ENCODE measurements around the gene KCNN4.

Gene KCNN4

DNA sequence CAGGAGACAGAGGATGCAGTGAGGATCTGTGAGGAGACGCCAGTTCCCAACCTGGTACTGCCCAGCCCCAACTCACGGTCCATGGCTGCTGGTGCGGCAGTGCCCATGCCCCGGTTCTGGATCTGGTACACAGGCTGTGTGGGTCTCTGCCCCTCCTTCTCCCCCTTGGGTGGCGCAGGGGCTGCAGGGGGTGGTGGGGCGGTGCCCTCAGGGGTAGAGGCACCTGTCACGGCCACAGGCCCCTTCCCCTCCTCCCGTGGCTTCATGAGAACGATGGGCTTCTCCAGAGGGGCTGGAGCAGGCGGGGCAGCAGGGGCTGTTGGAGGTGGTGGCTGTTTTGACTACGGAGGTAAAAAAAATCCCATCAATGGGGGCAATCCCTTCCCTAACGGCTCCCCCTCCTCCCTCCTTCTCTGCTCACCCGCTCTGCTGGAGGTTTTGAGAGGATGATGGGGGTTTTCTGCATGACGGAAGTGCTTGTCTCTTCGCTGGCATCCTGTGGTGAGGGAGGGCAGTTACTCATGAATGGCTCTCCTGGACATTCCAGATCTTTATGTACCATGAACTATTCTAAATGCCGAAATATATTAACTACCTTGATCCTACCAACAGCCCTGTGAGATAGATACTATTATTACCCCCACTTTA lies 33.1 kb downstream of the KCNN4 start:
- DNase-seq: no peak

DNA sequence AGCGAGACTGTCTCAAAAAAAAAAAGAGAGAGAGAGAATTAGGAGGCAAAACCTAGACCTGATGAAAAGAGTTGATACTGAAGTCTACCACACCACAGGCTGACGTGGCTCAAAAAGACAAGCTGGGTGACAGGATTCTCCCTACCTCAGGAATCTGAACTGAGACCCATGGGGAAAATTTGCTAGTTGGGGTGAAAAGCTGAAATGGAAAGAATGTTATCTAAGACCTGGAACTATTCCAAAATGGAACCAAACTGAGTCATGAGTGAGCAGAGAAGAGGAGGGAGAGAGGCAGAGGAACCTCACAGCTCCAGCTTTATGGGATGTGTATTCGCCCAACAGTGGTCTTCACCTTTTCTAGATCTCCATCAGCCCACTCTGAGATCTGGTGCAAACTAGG lies 37.7 kb downstream of the KCNN4 start:
- DNase-seq: no peak

DNA sequence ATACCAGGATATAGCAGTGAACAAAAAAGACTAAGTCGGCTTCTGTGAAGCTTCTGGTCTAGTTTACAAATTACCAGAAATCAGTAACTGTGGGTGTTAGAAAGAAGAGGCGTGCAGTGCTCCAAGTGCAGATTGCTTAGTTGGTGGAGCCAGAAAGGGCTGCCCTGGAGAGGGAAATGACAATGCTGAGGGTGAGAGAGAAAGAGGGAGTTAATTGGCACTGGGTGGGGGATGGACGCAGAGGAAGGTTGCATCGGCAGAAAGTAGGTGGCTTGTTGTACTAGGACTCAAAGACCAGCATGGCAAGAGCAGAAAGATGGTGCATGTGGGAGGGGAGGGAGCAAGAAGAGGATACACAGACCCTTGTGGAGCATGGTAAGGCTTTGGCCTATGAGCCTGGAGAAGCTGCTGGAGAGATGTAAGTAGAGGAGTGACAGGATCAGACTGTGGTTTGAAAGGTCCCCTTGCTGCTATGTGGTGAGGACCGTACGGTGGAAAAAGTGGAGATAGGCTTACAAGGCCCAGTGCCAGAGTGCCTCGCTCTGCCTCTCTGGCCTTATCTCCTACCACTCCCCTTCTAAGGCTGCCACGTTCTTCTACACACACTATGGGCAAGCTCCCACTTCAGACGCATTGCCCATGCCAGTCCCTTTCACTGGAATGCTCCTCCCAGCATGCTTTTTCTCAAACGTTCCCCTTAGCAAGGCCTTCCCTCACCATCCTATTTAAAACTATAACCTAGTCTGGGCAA lies 39.5 kb downstream of the KCNN4 start:
- DNase-seq: no peak

DNA sequence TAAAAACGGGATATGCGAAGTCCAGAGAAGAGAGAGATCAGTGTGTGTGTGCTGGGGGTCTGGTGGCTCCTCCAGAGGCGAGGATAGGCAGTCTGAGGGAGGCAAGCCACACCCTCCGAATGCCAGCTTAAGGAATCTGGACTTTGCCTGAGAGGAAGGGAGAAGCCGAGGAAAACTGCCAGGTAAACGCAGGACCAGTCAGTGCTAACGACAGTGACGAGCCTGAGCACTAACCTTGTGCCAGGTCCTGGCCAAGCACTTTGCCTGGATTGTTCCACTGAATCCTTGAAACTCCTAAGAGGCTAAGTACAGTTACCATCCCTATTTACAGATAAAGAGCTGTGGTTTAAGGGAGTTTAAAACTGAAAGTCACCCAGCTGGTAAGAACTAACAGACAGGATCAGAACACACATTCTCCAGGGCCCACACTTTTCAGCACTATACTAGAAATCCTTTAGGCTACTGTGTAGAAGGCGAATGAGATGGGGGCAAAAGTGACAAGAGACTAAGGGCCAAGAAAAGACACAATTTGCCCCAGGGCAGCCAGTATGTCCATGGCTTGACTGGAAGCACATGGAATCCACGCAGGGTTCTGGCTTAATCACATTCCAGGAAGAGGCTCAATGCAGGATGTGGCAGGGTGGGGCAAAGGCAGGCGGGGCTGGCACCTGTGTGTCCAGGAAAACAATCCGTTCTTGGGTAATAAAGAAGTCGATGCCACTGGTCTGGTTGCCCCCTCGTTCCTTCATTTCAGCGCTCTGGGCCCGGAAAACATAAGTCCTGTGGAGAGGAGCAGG lies 41.1 kb downstream of the KCNN4 start:
- no peak for DNase-seq

DNA sequence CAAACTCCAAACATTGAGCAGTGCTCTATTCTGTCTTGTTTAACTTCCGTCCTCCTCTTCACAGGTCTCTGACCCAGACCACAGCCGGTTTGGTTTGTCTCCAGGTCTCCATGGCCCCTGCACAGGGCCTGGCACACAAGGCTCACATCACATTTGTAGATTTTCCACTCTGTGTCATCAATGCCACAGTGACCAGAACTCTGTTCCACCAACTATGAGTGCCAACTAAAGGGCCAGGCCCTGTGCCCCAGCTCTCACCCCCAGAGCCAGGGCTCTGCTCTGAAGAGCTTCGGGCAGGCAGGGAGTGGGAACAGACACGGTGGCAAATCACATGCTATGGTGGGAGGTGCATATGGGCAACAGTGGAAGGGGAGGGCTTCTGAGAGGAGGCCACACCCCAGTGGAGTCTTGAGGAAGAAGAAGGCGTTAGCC lies 42.0 kb downstream of the KCNN4 start:
- DNase-seq: no peak

DNA sequence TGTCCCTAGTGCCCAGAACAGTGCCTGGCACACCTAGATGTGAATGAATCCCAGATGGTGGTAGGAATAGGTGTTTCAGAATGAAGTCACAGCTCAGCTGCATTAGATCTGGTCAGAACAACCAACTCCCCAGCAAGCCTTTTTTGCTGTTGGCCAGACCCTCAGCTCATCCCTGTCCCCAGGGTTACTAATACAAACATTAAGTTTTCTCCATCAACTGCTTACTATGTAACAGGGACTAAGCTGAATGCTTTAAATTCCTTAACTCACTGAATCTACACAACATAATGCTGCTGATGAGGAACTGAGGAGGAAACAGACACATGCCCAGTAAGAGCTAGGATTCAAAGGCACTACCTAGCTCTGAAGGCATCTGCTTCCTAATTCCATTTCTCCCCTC lies 44.8 kb downstream of the KCNN4 start:
- DNase-seq: no peak

DNA sequence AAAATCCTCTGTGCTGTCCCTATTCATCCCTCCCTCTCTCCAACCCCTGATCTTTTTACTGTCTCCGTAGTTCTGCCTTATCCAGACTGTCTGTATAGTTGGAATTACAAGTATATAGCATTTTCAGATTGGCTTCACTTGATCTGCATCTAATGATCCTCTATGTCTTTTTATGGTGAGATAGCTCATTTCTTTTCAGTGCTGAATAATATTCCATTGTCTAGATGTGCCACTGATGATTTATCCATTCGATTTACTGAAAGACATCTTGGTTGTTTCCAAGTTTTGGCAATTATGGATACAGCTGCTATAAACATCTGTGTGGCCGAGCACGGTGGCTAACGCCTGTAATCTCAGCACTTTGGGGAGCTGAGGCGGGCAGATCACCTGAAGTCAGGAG lies 45.8 kb downstream of the KCNN4 start:
- no peak for DNase-seq

DNA sequence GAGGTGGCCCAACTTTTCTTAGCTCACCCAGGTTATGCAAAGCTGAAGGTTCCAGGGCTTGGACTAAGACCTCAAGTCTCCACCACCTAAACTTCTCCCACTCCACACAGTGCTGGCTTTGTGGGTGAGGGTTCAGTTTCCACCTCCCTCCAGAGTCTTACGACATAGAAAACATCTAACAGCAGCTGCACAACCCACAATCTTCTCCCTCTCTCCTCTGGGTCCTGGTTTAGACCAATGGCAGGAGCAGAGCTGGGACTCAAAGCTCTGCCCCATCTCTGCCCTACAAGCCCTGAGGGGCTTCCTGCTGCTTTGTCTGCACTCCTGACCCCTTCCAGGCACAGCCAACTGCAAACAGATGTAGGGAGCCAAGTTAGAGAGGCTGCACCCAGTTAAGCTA lies 48.9 kb downstream of the KCNN4 start:
- DNase-seq: no peak

DNA sequence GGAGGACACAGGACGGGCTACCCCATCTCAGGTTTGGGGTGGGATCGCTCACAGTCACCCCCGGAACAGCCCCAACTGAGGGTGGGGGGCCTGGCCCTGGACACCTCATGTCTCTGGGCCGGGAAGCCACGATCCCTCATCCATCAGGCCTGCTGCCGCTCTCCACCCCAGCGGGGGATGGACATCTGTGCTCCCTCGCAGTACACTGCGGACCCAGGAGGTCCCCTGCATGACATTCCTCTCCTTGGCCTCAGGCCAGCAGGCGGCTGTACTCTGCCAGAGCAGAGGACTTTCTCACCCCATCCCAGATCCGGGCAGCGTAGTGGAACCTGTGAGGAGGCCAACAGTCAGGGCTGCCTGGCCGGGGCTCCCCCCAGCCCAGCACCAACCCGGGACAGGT lies 49.4 kb downstream of the KCNN4 start:
- DNase-seq: no peak

DNA sequence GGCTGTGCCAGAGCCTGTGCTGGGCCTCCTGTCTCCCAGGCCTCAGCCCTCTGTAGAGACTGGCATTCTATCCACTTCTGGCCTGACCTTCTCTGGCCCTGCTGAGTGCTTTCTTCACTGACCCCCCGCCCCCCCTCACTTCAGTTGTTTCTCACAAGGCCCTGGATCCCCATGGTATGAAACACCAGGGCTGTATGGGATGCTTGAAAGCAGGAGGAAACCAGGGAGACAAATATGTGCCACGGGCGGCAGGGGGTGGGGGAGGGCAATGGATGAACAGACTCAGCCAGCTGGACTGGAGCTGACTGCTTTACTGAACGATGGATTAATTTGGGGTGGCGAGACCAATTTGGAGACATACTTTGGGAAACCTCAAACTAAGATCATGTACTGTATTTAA lies 50.9 kb downstream of the KCNN4 start:
- no peak for DNase-seq

DNA sequence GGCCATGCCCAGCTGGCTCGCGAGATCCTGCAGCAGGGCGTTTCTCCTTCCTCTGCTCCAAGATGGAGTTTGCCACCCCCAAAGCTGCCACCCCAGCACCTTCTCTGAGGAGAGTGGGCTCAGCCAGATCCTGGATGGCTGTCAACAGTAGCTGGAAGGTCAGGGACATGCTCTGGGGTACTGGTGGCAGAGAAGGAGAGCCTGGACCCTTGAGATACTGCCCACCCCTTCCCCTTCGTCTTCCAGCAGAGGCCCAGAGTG lies 53.2 kb downstream of the KCNN4 start:
- no peak for DNase-seq

DNA sequence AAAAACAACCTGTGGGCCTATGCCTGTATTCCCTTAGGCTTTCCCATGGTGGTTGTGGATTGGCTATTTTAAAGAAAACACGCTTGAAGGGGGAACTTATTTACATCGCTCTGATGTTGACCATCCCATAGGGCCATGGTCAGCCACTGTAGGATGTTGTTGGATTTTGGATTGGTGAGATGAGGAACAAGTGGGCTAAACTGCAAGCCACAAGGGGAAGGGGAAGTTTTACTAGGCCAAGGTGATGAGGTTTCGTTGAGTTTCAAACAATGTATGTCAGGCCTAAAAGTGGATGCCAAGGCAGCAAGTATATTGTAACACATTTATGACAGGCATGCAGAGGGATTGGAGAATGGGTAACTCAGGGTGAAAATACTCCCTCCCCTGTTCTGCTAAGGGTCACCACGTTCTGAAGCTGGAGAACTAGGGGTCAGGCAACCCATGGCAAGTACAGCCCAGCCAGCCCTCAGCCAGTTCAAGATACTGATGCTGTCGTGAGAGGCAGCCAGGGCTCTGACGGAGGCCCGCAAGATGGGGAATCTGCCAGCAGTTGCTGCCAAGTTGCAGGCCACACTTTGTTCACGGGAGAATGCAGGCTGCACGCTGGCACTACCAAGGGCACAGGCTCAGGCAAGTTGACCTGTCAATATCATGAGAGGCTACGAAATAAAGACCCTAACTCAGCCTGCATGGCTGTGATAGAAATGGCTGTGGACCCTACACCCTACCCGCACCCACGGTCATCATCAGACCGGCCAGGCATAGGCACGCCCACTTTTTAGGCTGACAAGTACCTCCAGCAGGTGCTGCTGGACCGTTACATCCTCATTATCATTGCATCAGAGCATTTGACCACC lies 53.8 kb downstream of the KCNN4 start:
- no peak for DNase-seq

DNA sequence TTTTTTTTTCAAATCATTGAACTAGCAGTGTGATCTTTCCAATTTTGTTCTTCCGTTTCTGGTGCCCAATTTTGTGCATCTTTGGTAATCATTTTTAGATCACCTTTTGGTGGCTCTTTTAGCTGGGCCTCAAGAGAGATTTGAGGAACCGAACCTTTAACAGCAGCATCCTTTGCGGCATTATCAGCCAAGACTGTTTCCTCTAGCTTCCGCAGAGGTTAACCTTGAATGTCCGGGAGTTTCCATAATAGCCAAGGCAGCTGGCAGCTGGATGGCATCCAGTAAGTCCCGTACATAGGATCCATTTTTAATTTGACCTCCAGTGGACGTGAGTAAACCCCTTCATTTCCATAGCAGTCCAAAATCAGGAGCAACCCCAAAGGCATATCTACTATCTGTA lies 55.3 kb downstream of the KCNN4 start:
- no peak for DNase-seq

DNA sequence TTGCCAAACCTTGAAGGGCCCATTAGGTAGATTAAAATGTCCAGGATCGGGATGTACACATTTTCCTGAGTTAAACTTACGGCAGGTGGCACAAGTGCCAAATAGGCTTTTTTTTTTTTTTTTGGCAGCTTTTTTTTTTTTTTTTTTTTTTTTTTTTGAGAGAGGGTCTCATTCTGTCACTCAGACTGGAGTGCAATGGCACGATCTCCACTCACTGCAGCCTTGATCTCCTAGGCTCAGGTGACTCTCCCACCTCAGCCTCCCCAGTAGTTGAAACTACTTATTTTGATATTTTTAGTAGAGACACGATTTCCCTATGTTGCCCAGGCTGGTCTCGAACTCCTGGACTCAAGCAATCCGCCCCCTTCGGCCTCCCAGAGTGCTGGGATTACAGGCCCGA lies 55.9 kb downstream of the KCNN4 start:
- DNase-seq: no peak

DNA sequence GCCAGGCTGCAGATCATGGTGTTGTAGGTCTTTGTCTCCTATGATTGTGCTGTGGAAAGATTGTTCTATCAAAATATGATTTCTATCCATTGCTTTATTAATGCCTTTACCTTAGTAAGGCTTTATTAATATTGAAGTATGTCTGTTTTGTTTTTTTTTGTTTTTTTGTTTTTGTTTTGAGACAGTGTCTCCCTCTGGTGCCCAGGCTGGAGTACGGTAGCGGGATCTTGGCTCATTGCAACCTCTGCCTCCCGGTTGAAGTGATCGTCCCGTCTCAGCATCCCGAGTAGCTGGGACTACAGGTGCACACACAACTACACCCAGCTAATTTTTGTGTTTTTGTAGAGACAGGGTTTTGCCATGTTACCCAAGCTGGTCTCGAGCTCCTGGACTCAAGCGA lies 57.2 kb downstream of the KCNN4 start:
- no peak for DNase-seq

DNA sequence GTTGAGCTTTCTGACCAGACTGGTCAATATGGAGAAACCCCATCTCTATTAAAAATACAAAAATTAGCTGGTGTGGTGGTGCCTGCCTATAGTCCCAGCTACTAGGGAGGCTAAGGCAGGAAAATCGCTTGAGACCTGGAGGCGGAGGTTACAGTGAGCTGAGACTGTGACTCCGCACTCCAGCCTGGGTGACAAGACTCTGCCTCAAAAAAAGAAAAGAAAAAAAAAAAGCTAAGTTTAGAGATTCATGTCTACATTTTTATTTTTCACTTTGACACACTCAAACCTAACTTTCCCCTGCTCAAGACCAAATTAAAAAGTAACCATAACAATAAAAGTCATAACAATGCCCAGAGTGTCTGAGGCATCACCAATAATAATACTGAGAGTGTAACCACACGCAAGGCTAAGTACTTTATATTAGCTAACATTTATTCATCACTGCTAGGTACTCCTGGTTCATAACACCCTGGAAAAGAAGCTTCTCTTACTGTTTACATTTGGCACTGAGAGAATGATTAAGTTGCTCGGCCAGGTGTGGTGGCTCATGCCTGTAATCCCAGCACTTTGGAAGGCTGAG lies 59.2 kb downstream of the KCNN4 start:
- DNase-seq: no peak

DNA sequence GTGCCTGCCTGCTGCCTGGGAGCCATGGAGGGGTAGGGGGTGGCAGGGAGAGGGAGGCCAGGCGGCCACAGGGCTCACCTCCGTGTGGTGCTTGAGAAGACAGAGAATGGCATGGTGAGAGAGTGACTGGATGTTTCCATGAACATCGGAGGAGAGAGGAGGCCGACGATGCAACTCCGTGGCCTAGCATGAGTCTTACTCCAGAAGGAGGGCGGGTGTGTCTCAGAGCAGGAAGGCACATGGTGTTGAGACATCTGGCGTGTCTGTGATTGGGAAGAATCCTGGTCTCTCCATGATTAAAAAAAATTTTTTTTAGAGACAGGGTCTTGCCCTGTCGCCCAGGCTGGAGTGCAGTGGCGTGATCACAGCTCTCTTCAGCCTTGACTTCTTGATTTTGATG lies 59.8 kb downstream of the KCNN4 start:
- DNase-seq: no peak

DNA sequence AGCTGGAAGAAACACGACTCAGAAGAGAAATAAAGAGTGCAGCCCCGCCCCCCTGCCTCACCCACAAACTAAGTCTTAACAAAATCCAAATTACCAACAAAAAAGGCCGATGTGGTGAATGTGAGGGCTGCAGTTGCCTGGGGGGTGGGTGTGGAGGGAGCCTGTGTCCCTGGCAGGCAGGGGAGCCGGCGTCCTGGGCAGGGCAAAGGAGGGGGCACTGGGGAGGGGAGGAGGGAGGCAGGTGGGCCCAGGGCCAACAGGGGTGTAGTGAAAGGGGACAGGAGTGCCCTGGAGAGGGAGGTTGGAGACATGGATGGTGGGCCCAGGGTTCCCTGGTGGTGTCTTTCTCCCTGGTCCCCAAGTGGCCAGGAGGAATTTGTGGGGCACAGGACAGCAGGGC lies 60.9 kb downstream of the KCNN4 start:
- no peak for DNase-seq

DNA sequence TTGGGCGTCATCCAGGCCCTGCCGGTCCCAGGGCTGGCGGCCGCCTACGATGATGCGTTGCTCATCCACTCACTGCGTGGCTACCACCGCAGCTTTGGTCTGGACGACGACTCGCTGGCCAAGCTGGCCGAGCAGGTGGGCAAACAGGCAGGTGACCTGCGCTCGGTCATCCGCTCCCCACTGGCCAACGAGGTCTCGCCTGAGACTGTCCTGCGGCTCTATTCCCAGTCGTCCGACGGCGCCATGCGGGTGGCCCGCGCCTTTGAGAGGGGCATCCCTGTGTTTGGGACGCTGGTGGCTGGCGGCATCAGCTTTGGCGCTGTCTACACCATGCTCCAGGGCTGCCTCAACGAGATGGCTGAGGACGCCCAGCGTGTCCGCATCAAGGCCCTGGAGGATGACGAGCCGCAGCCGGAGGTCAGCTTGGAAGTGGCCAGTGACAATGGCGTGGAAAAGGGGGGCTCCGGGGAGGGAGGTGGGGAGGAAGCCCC lies 61.4 kb downstream of the KCNN4 start:
- no peak for DNase-seq

DNA sequence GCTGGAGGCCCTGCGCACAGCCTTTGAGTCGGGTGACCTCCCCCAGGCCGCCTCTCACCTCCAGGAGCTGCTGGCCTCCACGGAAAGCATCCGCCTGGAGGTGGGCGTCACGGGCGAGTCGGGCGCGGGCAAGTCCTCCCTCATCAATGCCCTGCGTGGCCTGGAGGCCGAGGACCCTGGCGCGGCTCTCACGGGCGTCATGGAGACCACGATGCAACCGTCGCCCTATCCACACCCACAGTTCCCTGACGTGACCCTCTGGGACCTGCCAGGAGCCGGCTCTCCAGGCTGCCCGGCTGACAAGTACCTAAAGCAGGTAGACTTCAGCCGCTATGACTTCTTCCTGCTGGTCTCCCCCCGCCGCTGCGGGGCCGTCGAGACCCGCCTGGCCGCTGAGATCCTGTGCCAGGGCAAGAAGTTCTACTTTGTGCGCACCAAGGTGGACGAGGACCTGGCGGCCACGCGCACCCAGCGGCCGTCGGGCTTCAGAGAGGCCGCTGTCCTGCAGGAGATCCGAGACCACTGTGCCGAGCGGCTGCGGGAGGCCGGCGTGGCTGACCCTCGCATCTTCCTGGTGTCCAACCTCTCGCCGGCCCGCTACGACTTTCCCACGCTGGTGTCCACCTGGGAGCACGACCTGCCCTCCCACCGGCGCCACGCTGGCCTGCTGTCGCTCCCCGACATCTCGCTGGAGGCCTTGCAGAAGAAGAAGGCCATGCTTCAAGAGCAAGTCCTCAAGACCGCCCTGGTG lies 62.0 kb downstream of the KCNN4 start:
- no peak for DNase-seq
